Loucy (cell line): ENCODE data around the gene CYSTM1.

Source experiments
- H2AFZ ChIP-seq: fragments of 200-600 bp; sonication (generic); 2 replicates; pipeline ENCODE4 v1.6.0; 2016; ENCODE audit warnings: antibody characterized with exemption, mild to moderate bottlenecking, low read length, moderate library complexity
- H3F3A ChIP-seq: fragments of 200-600 bp; 2 replicates; pipeline ENCODE4 v1.6.0; 2016; ENCODE audit warnings: antibody characterized with exemption, low read depth, mild to moderate bottlenecking
- H3K27me3 ChIP-seq: fragments of 200-600 bp; sonication (generic); 2 replicates; pipeline ENCODE4 v1.6.1; 2014; ENCODE audit warnings: low read length, mild to moderate bottlenecking; ENCODE audit not compliant: insufficient read depth, poor library complexity, severe bottlenecking
- H3K36me3 ChIP-seq: fragments of 200-600 bp; sonication (generic); 2 replicates; pipeline ENCODE4 v1.6.1; 2016; ENCODE audit warnings: low read length; ENCODE audit not compliant: insufficient read depth
- H3K4me1 ChIP-seq: fragments of 200-600 bp; sonication (generic); 2 replicates; pipeline ENCODE4 v1.5.1; 2014; ENCODE audit warnings: low read length, mild to moderate bottlenecking; ENCODE audit not compliant: insufficient read depth, poor library complexity, severe bottlenecking
- H3K4me2 ChIP-seq: fragments of 200-600 bp; sonication (generic); 2 replicates; pipeline ENCODE4 v1.6.0; 2014; ENCODE audit warnings: antibody characterized with exemption, low read length, low read depth, mild to moderate bottlenecking; ENCODE audit not compliant: poor library complexity, severe bottlenecking
- H3K4me3 ChIP-seq: fragments of 200-600 bp; sonication (generic); 2 replicates; pipeline ENCODE4 v1.5.1; 2014; ENCODE audit warnings: low read length, mild to moderate bottlenecking, mixed read lengths; ENCODE audit not compliant: poor library complexity, severe bottlenecking
- H3K79me2 ChIP-seq: fragments of 200-600 bp; sonication (generic); 2 replicates; pipeline ENCODE4 v1.6.1; 2014; ENCODE audit warnings: low read length; ENCODE audit not compliant: insufficient read depth
- H3K9ac ChIP-seq: fragments of 200-600 bp; sonication (generic); 2 replicates; pipeline ENCODE4 v1.6.0; 2014; ENCODE audit warnings: mild to moderate bottlenecking, low read depth, low read length, moderate library complexity; ENCODE audit not compliant: poor library complexity, severe bottlenecking
- H3K9me2 ChIP-seq: fragments of 200-600 bp; sonication (generic); replicated peaks from 2 replicates; pipeline ENCODE4 v1.6.1; 2016; ENCODE audit warnings: low read depth, low read length, mixed read lengths
- H3K9me3 ChIP-seq: fragments of 200-600 bp; sonication (generic); 2 replicates; pipeline ENCODE4 v1.6.1; 2014; ENCODE audit warnings: mild to moderate bottlenecking, antibody characterized with exemption, low read length, low read depth; ENCODE audit not compliant: insufficient read depth
- H4K20me1 ChIP-seq: fragments of 200-600 bp; sonication (generic); 2 replicates; pipeline ENCODE4 v1.6.0; 2014; ENCODE audit warnings: antibody characterized with exemption, low read length, mild to moderate bottlenecking; ENCODE audit not compliant: insufficient read depth, poor library complexity, severe bottlenecking
- CTCF ChIP-seq: fragments of 200-600 bp; sonication (generic); conservative IDR thresholded peaks from 2 replicates; pipeline ENCODE4 v1.5.1; 2014; ENCODE audit warnings: mild to moderate bottlenecking, antibody characterized with exemption, low read length
- EZH2phosphoT487 ChIP-seq: fragments of 200-600 bp; IDR thresholded peaks from 2 replicates; pipeline ENCODE4 v1.6.1; 2018; ENCODE audit warnings: antibody characterized with exemption, mild to moderate bottlenecking, moderate library complexity, borderline replicate concordance

The CYSTM1 gene

GRCh38 chr5:140259500-140259899 is 84.5 kb downstream of the CYSTM1 start:
- H4K20me1 ChIP-seq: no peaks in the 10 kb centered on the region
- peaks cover 8% of the 10 kb centered on the region; the same call in 1 of the 2 replicates for H3K79me2 ChIP-seq
- no peaks in the 10 kb centered on the region for H3K27me3 ChIP-seq
- TF ChIP-seq EZH2phosphoT487 (no peak), CTCF (no peak)
- H3K4me3 ChIP-seq: no peak overlapping the region
- H3K9me3 ChIP-seq: no peaks in the 10 kb centered on the region
- H3K9me2 ChIP-seq: no peaks in the 10 kb centered on the region
- no peaks in the 10 kb centered on the region for H3F3A ChIP-seq
- no peak overlapping the region for H3K4me2 ChIP-seq
- no peaks in the 10 kb centered on the region for H3K4me1 ChIP-seq
- H3K9ac ChIP-seq: no peak overlapping the region
- H2AFZ ChIP-seq: no peak overlapping the region
- H3K36me3 ChIP-seq: peaks cover 17% of the 10 kb centered on the region; the same call in 1 of the 2 replicates

GRCh38 chr5:140260089-140260656 is 85.2 kb downstream of the CYSTM1 start:
- no peaks in the 10 kb centered on the region for H3F3A ChIP-seq
- H3K36me3 ChIP-seq: peaks cover 17% of the 10 kb centered on the region; the same call in 1 of the 2 replicates
- peaks cover 8% of the 10 kb centered on the region; the same call in 1 of the 2 replicates for H3K79me2 ChIP-seq
- no peaks in the 10 kb centered on the region for H3K27me3 ChIP-seq
- H3K4me2 ChIP-seq: no peak overlapping the region
- H4K20me1 ChIP-seq: no peaks in the 10 kb centered on the region
- H3K4me1 ChIP-seq: no peaks in the 10 kb centered on the region
- no peak overlapping the region for H2AFZ ChIP-seq
- no peak overlapping the region for H3K9ac ChIP-seq
- no peaks in the 10 kb centered on the region for H3K9me2 ChIP-seq
- no peak overlapping the region for H3K4me3 ChIP-seq
- no peaks in the 10 kb centered on the region for H3K9me3 ChIP-seq
- no peak for TF ChIP-seq EZH2phosphoT487
- no peak for TF ChIP-seq CTCF

- Histone ChIP-seq H3K36me3 (peaks cover 17% of the 10 kb centered on the region; the same call in 1 of the 2 replicates), H3K27me3 (no peaks in the 10 kb centered on the region), H3K4me1 (no peaks in the 10 kb centered on the region), H3K4me2 (peak overlapping the region; percentile 47), H3K9me3 (no peaks in the 10 kb centered on the region), H4K20me1 (no peaks in the 10 kb centered on the region), H3F3A (no peaks in the 10 kb centered on the region), H3K9ac (no peak overlapping the region), H3K4me3 (peak overlapping the region; percentile 28), H2AFZ (no peak overlapping the region), H3K79me2 (peaks cover 11% of the 10 kb centered on the region; the same call in 1 of the 2 replicates), H3K9me2 (no peaks in the 10 kb centered on the region)
- TF ChIP-seq EZH2phosphoT487 (no peak), CTCF (no peak)
These were observed 86.6 kb downstream of the CYSTM1 start for GRCh38 chr5:140261403-140262171.
